H1 (cell line): Measurements from ENCODE around the gene INAFM1. TPM values are rescaled to one million over a fixed set of nuclear protein-coding genes. Genes with fewer than 3 reads are reported as not detected.

ENCODE experiments used
- CTCF ChIA-PET: fragments of 300-600 bp; sonication (Branson Sonifier 250); formaldehyde crosslinking; loops from one replicate; lab custom pipeline; 2021; ENCODE audit not compliant: partially characterized antibody; lab: Charles Lee
- POLR2A ChIA-PET: fragments of 300-600 bp; sonication (Branson Sonifier 250); formaldehyde crosslinking; loops from one replicate; lab custom pipeline; 2021; ENCODE audit warnings: inconsistent platforms; ENCODE audit not compliant: partially characterized antibody; lab: Charles Lee
- DNase-seq, 2 experiments: peaks; one replicate each; pipeline versions ENCODE4 v3.0.0 to v3.0.0-alpha.2; 2010 to 2022; ENCODE audit warnings: low spot score in 2 of 2, low read depth in 1 of 2, mixed read lengths in 1 of 2
- FAIRE-seq: peaks from 2 replicates; lab custom pipeline; 2011; peaks lifted over from hg19 to GRCh38; lab: Jason Lieb, UNC
- H2AFZ ChIP-seq: 2 replicates; pipeline ENCODE4 v1.8.1; 2012; ENCODE audit warnings: low read length, inconsistent platforms
- H2AK5ac ChIP-seq: 2 replicates; pipeline ENCODE4 v1.6.1; 2013; ENCODE audit warnings: low read depth, low read length
- H2BK120ac ChIP-seq: replicated peaks from 2 replicates; pipeline ENCODE3; 2013; ENCODE audit warnings: low read depth, low read length, inconsistent platforms
- H2BK12ac ChIP-seq: 2 replicates; pipeline ENCODE4 v1.6.1; 2013; ENCODE audit warnings: low read depth, low read length
- H2BK15ac ChIP-seq: 2 replicates; pipeline ENCODE4 v1.6.1; 2013; ENCODE audit warnings: low read length
- H2BK20ac ChIP-seq: 2 replicates; pipeline ENCODE4 v1.6.1; 2013; ENCODE audit warnings: low read length
- H2BK5ac ChIP-seq: 2 replicates; pipeline ENCODE4 v1.6.1; 2013; ENCODE audit warnings: low read depth, low read length
- H3K14ac ChIP-seq: 2 replicates; pipeline ENCODE4 v1.6.1; 2013; ENCODE audit warnings: inconsistent platforms; ENCODE audit not compliant: insufficient read length
- H3K18ac ChIP-seq: 2 replicates; pipeline ENCODE4 v1.6.1; 2013; ENCODE audit warnings: low read length; ENCODE audit errors: extremely low read depth
- H3K23ac ChIP-seq: 2 replicates; pipeline ENCODE4 v1.6.1; 2013; ENCODE audit warnings: inconsistent platforms; ENCODE audit not compliant: insufficient read length
- H3K23me2 ChIP-seq: 2 replicates; pipeline ENCODE4 v1.6.1; 2013; ENCODE audit warnings: low read depth, low read length
- H3K27ac ChIP-seq: 2 replicates; pipeline ENCODE4 v1.6.1; 2011; ENCODE audit warnings: low read depth, low read length, inconsistent platforms
- H3K27me3 ChIP-seq, 4 experiments: replicated peaks in 1 of 4; 1 replicate in 1 of 4; 2 replicates in 3 of 4; pipeline versions ENCODE4 v1.6.1 to v1.8.1; 2011 to 2013; ENCODE audit warnings: low read length in 3 of 4, mild to moderate bottlenecking in 3 of 4, inconsistent platforms in 2 of 4, mixed read lengths in 2 of 4, moderate library complexity in 1 of 4; ENCODE audit not compliant: control insufficient read depth in 3 of 4, insufficient read depth in 3 of 4; ENCODE audit errors: extremely low read depth in 1 of 4
- H3K36me3 ChIP-seq, 4 experiments: 2 replicates each; pipeline versions ENCODE4 v1.6.1 to v1.8.1; 2011 to 2013; ENCODE audit warnings: mild to moderate bottlenecking in 4 of 4, low read length in 3 of 4, moderate library complexity in 2 of 4, control low read depth in 1 of 4, inconsistent platforms in 1 of 4; ENCODE audit not compliant: insufficient read depth in 4 of 4, control insufficient read depth in 2 of 4
- H3K4ac ChIP-seq: replicated peaks from 2 replicates; pipeline ENCODE3; 2013; ENCODE audit warnings: low read length, low read depth, mixed read lengths, inconsistent platforms; ENCODE audit not compliant: insufficient read length
- H3K4me1 ChIP-seq, 4 experiments: replicated peaks in 1 of 4; 1 replicate in 1 of 4; 2 replicates in 3 of 4; pipeline versions ENCODE4 v1.6.1 to v1.8.1; 2011 to 2013; ENCODE audit warnings: low read length in 3 of 4, inconsistent platforms in 2 of 4, mixed read lengths in 1 of 4; ENCODE audit not compliant: insufficient read depth in 4 of 4, control insufficient read depth in 3 of 4
- H3K4me2 ChIP-seq, 2 experiments: 2 replicates each; pipeline versions ENCODE4 v1.6.1 to v1.8.1; 2011 to 2013; ENCODE audit warnings: low read depth in 2 of 2, low read length in 2 of 2, control low read depth in 1 of 2, inconsistent platforms in 1 of 2, mild to moderate bottlenecking in 1 of 2; ENCODE audit not compliant: insufficient read depth in 1 of 2
- H3K4me3 ChIP-seq, 4 experiments: fragments of 200-600, 300-600 bp in 1 of 4; sonication (generic), shearing (Covaris generic), sonication (Bioruptor Twin) in 1 of 4; 2 replicates each; pipeline versions ENCODE4 v1.5.1 to v1.8.1; 2011 to 2016; ENCODE audit warnings: low read length in 4 of 4, low read depth in 3 of 4, control low read depth in 2 of 4, inconsistent platforms in 2 of 4, mild to moderate bottlenecking in 2 of 4, mixed read lengths in 1 of 4, moderate library complexity in 1 of 4; ENCODE audit not compliant: insufficient read depth in 2 of 4; ENCODE audit errors: extremely low read depth in 1 of 4
- H3K56ac ChIP-seq: replicated peaks from 2 replicates; pipeline ENCODE3; 2013; ENCODE audit warnings: low read depth, mild to moderate bottlenecking, mixed read lengths, low read length, inconsistent platforms; ENCODE audit not compliant: insufficient read length
- H3K79me1 ChIP-seq: 2 replicates; pipeline ENCODE4 v1.6.1; 2013; ENCODE audit warnings: low read depth, low read length, control low read depth
- H3K79me2 ChIP-seq, 2 experiments: 2 replicates each; pipeline versions ENCODE4 v1.6.1 to v1.8.1; 2012 to 2013; ENCODE audit warnings: low read length in 2 of 2, mild to moderate bottlenecking in 2 of 2, inconsistent platforms in 1 of 2; ENCODE audit not compliant: insufficient read depth in 2 of 2, control insufficient read depth in 1 of 2
- H3K9ac ChIP-seq, 4 experiments: replicated peaks in 1 of 4; 1 replicate in 1 of 4; 2 replicates in 3 of 4; pipeline versions ENCODE4 v1.6.1 to v1.8.1; 2011 to 2013; ENCODE audit warnings: low read depth in 3 of 4, low read length in 3 of 4, control low read depth in 2 of 4, mild to moderate bottlenecking in 2 of 4, moderate library complexity in 2 of 4, inconsistent platforms in 1 of 4; ENCODE audit errors: extremely low read depth in 1 of 4
- H3K9me3 ChIP-seq, 2 experiments: 2 replicates each; pipeline versions ENCODE4 v1.6.1 to v1.8.1; 2012 to 2013; ENCODE audit warnings: mild to moderate bottlenecking in 2 of 2, moderate library complexity in 2 of 2, control low read depth in 1 of 2, inconsistent platforms in 1 of 2, low read depth in 1 of 2, low read length in 1 of 2, mixed read lengths in 1 of 2; ENCODE audit not compliant: insufficient read depth in 2 of 2
- H4K20me1 ChIP-seq, 2 experiments: replicated peaks in 1 of 2; 2 replicates each; pipeline versions ENCODE3 to v1.8.1; 2011 to 2013; ENCODE audit warnings: inconsistent platforms in 2 of 2, low read length in 2 of 2, mild to moderate bottlenecking in 1 of 2; ENCODE audit not compliant: insufficient read depth in 2 of 2, control insufficient read depth in 1 of 2
- H4K5ac ChIP-seq: 2 replicates; pipeline ENCODE4 v1.6.1; 2013; ENCODE audit warnings: low read length, low read depth, mixed read lengths, inconsistent platforms; ENCODE audit not compliant: insufficient read length
- H4K8ac ChIP-seq: 2 replicates; pipeline ENCODE4 v1.8.0; 2013; ENCODE audit warnings: mild to moderate bottlenecking, moderate library complexity, low read length, inconsistent platforms; ENCODE audit not compliant: insufficient read depth; ENCODE audit errors: extremely low read depth
- H4K91ac ChIP-seq: replicated peaks from 2 replicates; pipeline ENCODE3; 2013; ENCODE audit warnings: low read length, mixed read lengths, inconsistent platforms; ENCODE audit not compliant: insufficient read length
- BACH1 ChIP-seq: IDR thresholded peaks from 2 replicates; pipeline ENCODE4 v1.6.1; 2012; ENCODE audit warnings: low read length, improper control_type of control experiment
- BRCA1 ChIP-seq: IDR thresholded peaks from 2 replicates; pipeline ENCODE4 v1.6.1; 2012; ENCODE audit warnings: low read depth, low read length, improper control_type of control experiment
- CHD1 ChIP-seq: IDR thresholded peaks from 2 replicates; pipeline ENCODE4 v1.6.1; 2012; ENCODE audit warnings: low read depth, low read length, improper control_type of control experiment
- GTF2F1 ChIP-seq: IDR thresholded peaks from 2 replicates; pipeline ENCODE4 v1.6.1; 2012; ENCODE audit warnings: low read depth, low read length, improper control_type of control experiment, borderline replicate concordance
- HDAC2 ChIP-seq, 2 experiments: fragments of 300-600 bp in 1 of 2; sonication (generic) in 1 of 2; IDR thresholded peaks; 2 replicates each; pipeline ENCODE4 v1.6.1; 2011 to 2012; ENCODE audit warnings: low read depth in 2 of 2, low read length in 2 of 2, mild to moderate bottlenecking in 2 of 2, moderate library complexity in 2 of 2, borderline replicate concordance in 1 of 2, inconsistent platforms in 1 of 2
- HDAC6 ChIP-seq: IDR thresholded peaks from one replicate; pipeline ENCODE4 v1.7.1; 2012; ENCODE audit warnings: low read depth, mild to moderate bottlenecking, inconsistent platforms, low read length, moderate library complexity
- KDM5A ChIP-seq: fragments of 200-600 bp; IDR thresholded peaks from 2 replicates; pipeline ENCODE4 v1.7.1; 2012; ENCODE audit warnings: mild to moderate bottlenecking, low read length, inconsistent platforms, mixed read lengths
- NANOG ChIP-seq: IDR thresholded peaks from 2 replicates; pipeline ENCODE4 v1.6.1; 2011; ENCODE audit warnings: low read length, low read depth, mild to moderate bottlenecking, inconsistent platforms; ENCODE audit not compliant: insufficient read depth, poor library complexity, severe bottlenecking
- POLR2AphosphoS5 ChIP-seq: IDR thresholded peaks from 2 replicates; pipeline ENCODE4 v1.6.1; 2011; ENCODE audit warnings: low read depth, low read length
- RBBP5 ChIP-seq: IDR thresholded peaks from 2 replicates; pipeline ENCODE4 v1.7.1; 2012; ENCODE audit warnings: low read depth, mild to moderate bottlenecking, inconsistent platforms, low read length, moderate library complexity, borderline replicate concordance
- SIRT6 ChIP-seq: IDR thresholded peaks from one replicate; pipeline ENCODE4 v1.7.1; 2012; ENCODE audit warnings: low read length, inconsistent platforms
- SP4 ChIP-seq: IDR thresholded peaks from 2 replicates; pipeline ENCODE4 v1.6.1; 2012; ENCODE audit warnings: low read length, inconsistent platforms
- SUZ12 ChIP-seq: fragments of 200-600 bp; sonication (generic); IDR thresholded peaks from 2 replicates; pipeline ENCODE4 v1.6.1; 2012; ENCODE audit warnings: mild to moderate bottlenecking, inconsistent platforms, low read length, moderate library complexity, mixed read lengths
- WGBS, 2 experiments: shearing (Covaris generic) in 1 of 2; methylation state at CpG; one replicate each; pipeline versions ENCODE4 v1.1.6 to v1.1.7; 2013 to 2015; ENCODE audit warnings: low lambda C conversion rate in 2 of 2, mixed read lengths in 2 of 2, inconsistent platforms in 1 of 2, low coverage in 1 of 2, missing lambda C conversion rate in 1 of 2; ENCODE audit not compliant: insufficient replicate concordance in 2 of 2, insufficient coverage in 1 of 2, insufficient read length in 1 of 2; ENCODE audit errors: extremely low coverage in 1 of 2, missing lambda C conversion rate in 1 of 2; 5-methylcytosine and 5-hydroxymethylcytosine counted together
- polyA plus RNA-seq, 7 experiments: library from polyadenylated mRNA; depleted of rRNA in 3 of 7; stranded (reverse) in 5 of 7; unstranded in 2 of 7; fragments of >200 nt in 5 of 7; fragments of 200-250 nt in 2 of 7; gene quantifications; 1 replicate in 5 of 7; 2 replicates in 1 of 7; 4 replicates in 1 of 7; pipeline versions ENCODE4 v1.2.1 to v1.2.3, GENCODE V29; 2011 to 2013; ENCODE audit warnings: missing spikeins in 2 of 7, mixed read lengths in 2 of 7
- total RNA-seq: library from RNA; stranded (reverse); fragmentation: NEBNext Ultra II Directional; extraction: Animal tissue kit (Norgen Biotek cat#: 25700); gene quantifications from 2 replicates; pipeline ENCODE4 v1.2.1, GENCODE V29; 2021

The INAFM1 gene
- total and polyA plus RNA-seq, 2 of the 8 experiments (the other 6 are each of a cell fraction or from before 2014, with no cell fraction given), result 2.6 to 3.4 TPM

DNA sequence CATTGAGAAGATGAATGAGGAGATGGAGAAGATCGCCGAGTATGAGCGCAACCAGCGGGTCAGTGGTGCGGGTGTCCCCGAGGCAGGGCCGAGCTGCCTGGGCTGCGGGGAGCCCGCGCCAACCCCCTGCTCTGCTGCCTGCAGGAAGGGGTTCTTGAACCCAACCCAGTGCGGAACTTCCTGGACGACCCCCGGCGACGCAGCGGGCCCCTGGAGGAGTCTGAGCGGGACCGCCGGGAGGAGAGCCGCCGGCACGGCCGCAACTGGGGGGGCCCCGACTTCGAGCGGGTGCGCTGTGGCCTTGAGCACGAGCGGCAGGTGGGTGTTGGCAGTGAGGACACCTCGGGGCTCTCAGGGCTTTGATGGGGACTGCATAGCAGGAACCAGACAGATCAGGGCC, 10.1 kb upstream of the INAFM1 start:
- FAIRE-seq (no peak), DNase-seq (no peak)
- ChIA-PET CTCF (interaction anchor here (3.9 kb wide), 1 partner anchor 54 kb away, joined by 14 read pairs; no protein-coding TSS in a partner anchor), POLR2A (no interaction called here)
- no peak overlapping the region for H4K91ac ChIP-seq
- no peak overlapping the region for H4K5ac ChIP-seq
- H3K56ac ChIP-seq, result no peak overlapping the region
- H4K8ac ChIP-seq, result no peak overlapping the region
- WGBS, 2 experiments, result 96% methylated on average over 30 of the region's 30 CpGs; no CpG with 5 or more reads in 1 of the 2 experiments
- no peaks in the 10 kb centered on the region for H3K23me2 ChIP-seq
- H3K9ac ChIP-seq, result no peak overlapping the region
- H3K4ac ChIP-seq, result no peak overlapping the region
- no peak for TF ChIP-seq BACH1
- TF ChIP-seq SUZ12, result no peak
- TF ChIP-seq POLR2AphosphoS5, result no peak
- TF ChIP-seq RBBP5, result no peak
- TF ChIP-seq SP4, result no peak
- TF ChIP-seq HDAC2 (IDR thresholded peaks at IDR 0.05; ENCODE audit: borderline replicate concordance in 1 of 2, low read depth in 2 of 2, low read length in 2 of 2), result no peak
- TF ChIP-seq KDM5A, result no peak
- no peak for TF ChIP-seq BRCA1
- no peak for TF ChIP-seq NANOG
- no peak for TF ChIP-seq SIRT6
- TF ChIP-seq HDAC6, result no peak
- no peak for TF ChIP-seq CHD1
- no peak for TF ChIP-seq GTF2F1
- H3K4me1 ChIP-seq, result no peaks in the 10 kb centered on the region
- H2BK20ac ChIP-seq, result no peak overlapping the region
- H4K20me1 ChIP-seq, result peaks cover 3 to 16% of the 10 kb centered on the region in 2 experiments
- peaks cover 10 to 43% (median 29%) of the 10 kb centered on the region in 4 experiments; a peak in 7 of 8 replicates for H3K36me3 ChIP-seq
- H3K79me2 ChIP-seq, result no peaks in the 10 kb centered on the region; a peak in 1 of 4 replicates
- H2BK120ac ChIP-seq, result no peak overlapping the region
- no peaks in the 10 kb centered on the region for H3K27me3 ChIP-seq
- H3K9me3 ChIP-seq, result no peaks in the 10 kb centered on the region
- H2AFZ ChIP-seq, result no peak overlapping the region
- no peak overlapping the region for H2BK5ac ChIP-seq
- H3K18ac ChIP-seq, result no peak overlapping the region
- no peak overlapping the region for H3K27ac ChIP-seq
- H3K23ac ChIP-seq, result no peak overlapping the region
- H3K14ac ChIP-seq, result no peak overlapping the region
- no peak overlapping the region for H2BK12ac ChIP-seq
- no peak overlapping the region for H3K4me2 ChIP-seq
- H3K4me3 ChIP-seq, result no peak overlapping the region
- no peaks in the 10 kb centered on the region; the same call in 1 of the 2 replicates for H3K79me1 ChIP-seq
- no peak overlapping the region for H2BK15ac ChIP-seq
- no peak overlapping the region for H2AK5ac ChIP-seq
